Limb (tissue), 2 donors: ENCODE measurements around the gene SART1.
A peak's percentile ranks its signal among the peaks of the same experiment; 100 is the strongest.

Source experiments
- DNase-seq, 2 donors: peaks; one replicate each; pipeline ENCODE4 v3.0.0-alpha.2; 2016; ENCODE audit errors: extremely low spot score in 2 of 2

SART1 gene

GRCh38 chr11:65965986-65966762, 4.6 kb downstream of the SART1 start:
- no peak for DNase-seq

DNA sequence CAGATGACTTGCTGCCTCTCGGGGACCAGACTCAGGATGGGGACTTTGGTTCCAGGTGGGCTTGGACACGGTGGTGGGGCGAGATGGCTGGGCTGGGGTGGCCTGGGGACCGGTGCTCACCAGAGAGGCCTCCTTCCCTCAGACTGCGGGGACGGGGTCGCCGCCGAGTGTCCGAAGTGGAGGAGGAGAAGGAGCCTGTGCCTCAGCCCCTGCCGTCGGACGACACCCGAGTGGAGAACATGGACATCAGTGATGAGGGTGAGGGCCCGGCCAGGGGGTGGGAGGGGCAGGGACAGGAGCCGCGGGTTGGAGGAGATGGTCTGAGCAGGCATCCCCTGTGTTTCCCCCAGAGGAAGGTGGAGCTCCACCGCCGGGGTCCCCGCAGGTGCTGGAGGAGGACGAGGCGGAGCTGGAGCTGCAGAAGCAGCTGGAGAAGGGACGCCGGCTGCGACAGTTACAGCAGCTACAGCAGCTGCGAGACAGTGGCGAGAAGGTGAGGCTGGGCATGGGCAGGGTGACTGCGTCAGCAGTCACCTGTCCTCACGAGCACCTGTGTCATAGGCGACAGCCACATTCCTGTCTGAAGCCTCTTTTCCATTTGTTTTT, 5.9 kb downstream of the SART1 start:
- no peak for DNase-seq

DNA sequence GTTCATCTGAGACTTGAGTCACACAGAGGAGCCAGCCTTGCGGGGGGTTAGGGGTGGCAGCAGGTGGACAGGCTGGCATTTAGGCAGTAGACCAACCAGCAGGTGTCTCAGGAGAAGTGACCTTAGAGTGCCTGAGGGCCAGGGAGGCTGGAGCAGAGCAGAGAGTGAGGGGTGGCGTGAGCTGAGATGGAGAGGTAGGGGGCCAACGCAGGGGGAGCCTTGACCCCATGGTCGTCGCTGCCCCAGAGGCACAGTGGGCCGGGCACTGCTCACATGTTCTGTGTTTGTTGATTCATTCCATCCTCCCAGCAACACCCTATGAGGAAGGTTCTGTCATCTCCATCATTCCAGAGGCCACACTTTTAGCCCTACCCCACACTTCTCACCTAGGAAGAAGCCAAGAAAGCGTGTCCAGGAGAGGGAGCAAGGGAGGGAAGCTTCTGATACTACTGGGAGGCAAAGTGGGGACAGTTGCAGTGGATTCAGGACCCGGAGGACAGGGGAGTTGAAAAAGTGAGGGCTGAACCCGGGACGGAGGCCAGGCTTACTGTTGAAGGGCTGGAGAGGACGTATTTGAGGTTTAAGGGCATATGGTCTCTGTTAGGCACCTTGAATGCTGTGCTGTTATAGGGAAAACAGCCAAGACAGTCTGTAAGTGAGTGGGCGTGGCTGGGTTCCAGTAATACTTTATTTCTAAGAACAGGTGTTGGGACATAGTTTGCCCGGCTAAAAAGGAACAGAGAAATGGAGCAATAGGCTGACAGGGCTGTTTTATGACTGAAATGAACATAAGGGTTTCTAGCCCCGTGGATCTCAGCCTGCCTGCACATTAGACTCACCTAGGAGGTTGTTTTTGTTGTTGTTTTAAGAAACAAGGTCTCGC, 7.3 kb downstream of the SART1 start:
- DNase-seq, result no peak

- no peak for DNase-seq
Observed at GRCh38 chr11:65972116-65972515, 10.6 kb downstream of the SART1 start.

DNA sequence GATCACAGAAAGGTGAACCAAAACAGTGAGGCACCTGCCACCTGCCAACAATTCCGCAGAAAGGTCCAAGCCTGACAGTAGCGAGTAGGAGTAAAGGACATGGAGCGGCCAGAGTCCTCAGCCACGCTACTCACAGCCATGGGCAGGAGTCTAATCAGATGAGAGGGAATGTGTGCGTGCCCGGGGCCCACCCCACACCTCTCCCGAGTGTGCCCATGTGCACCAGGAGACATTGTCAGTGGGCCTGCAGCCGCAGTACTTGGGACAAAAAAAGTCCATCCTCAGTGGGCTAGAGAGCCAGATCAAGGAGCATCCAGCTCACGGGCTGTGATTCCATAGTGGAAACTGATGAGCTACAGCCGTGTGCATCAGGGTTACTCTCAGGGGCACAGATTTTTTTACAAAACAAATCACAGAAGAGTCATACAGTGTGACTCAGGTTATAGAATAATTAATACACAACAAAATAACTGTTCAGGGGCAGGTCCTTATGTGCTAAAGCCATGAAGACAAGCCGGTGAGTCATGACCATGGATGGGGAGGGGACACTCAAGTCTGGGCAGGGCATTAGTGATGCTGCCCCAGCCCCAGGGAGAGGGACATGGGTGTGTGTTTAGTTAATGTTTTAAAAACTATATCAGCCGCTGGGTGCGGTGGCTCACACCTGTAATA, 12.0 kb downstream of the SART1 start:
- no peak for DNase-seq

GRCh38 chr11:65975771-65976170, 14.2 kb downstream of the SART1 start:
- no peak for DNase-seq

- DNase-seq, result no peak
Observed at GRCh38 chr11:65976216-65977176, 15.0 kb downstream of the SART1 start.

DNA sequence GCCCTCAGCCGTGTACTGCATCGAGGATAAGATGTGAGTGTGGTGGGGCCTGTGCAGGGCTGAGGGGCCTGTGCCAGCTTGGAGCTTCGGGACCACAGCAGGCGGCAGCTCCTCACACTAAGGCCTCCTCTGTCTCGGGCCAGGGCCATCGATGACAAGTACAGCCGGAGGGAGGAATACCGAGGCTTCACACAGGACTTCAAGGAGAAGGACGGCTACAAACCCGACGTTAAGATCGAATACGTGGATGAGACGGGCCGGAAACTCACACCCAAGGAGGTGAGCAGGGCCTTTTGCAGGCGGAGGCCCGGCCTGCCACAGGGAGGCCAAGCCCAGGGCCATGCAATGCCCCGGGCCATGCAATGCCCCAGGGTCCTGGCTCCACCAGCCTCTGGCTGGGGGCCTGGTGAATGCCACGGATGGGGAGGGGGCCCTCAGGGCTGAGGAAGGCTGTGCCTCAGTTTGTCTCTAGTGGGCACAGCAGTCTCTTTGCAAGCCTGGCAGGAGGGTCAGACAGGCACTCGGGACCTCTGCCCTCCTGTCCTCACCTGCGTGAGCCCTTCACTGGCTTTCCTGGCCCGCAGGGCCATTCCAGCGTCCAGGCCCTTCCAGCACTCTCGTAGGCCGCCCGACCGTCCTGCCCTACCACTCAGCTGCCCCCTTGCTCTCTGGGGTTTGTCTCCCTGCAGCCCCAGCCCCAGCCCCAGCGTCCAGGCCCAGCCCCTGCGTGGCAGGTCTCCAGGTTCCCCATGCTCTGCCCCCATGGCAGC, 16.3 kb downstream of the SART1 start:
- no peak for DNase-seq

DNA sequence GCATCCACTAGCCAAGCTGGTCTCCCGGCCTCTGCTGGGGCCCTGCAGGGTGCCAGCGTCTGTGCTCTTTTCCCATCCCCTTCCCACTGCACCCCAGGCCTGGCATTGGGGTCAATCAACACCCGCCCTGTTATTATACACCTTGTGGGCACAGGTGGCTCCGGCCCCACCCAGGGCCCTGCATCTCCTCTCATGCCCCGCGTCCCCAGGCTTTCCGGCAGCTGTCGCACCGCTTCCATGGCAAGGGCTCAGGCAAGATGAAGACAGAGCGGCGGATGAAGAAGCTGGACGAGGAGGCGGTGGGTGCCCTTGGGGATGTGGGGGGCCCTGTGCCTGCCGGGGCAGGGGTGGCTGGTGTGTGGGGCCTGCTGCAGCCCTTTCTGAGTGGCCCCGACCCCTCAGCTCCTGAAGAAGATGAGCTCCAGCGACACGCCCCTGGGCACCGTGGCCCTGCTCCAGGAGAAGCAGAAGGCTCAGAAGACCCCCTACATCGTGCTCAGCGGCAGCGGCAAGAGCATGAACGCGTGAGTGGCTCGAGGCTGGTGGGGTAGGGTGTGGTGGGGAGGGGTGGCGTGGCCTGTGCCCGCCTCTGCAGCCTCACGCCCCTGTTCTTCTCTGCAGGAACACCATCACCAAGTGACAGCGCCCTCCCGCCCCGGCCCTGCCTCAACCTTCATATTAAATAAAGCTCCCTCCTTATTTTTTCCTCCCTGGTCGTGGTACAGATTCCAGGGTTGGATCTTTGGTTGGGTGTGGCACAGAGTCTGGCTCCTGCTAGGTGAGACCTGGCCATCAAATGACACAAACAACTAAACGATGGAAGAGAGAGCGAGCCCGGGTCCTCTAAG, 17.1 kb downstream of the SART1 start:
- no peak for DNase-seq

- DNase-seq, result no peak
Observed at GRCh38 chr11:65979261-65979759, 17.8 kb downstream of the SART1 start.

DNA sequence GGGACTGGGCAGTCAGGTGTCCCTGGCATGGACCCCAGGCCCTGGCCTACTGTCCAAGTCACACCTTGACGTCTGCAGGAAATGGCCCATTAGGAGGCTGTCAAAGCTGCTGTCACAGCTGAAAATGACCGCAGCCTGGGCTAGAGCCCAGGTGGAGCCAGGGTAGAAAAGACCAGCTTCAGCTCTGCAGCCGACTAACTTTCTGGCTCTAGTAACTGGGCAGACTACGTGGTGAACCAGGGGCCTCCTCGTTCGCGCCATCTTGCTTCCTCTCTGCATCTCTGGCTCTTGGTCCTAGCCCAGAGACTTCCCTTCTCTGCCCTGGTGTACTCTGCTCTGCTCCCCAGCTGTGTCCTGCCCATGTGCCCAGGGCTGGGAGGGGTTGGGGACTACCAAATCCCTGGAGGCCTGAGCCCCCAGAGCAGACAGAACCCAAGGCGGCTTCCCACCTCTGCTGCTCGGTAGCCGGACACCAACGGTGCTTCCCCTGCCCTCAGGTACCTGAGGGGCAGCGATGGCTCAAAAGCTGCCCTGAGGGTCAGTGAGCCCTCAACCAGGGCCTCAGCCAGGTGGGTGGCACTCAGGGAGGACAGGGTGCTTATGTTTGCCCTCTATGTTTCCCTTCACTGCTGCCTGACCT, 19.7 kb downstream of the SART1 start:
- DNase-seq, result no peak

DNA sequence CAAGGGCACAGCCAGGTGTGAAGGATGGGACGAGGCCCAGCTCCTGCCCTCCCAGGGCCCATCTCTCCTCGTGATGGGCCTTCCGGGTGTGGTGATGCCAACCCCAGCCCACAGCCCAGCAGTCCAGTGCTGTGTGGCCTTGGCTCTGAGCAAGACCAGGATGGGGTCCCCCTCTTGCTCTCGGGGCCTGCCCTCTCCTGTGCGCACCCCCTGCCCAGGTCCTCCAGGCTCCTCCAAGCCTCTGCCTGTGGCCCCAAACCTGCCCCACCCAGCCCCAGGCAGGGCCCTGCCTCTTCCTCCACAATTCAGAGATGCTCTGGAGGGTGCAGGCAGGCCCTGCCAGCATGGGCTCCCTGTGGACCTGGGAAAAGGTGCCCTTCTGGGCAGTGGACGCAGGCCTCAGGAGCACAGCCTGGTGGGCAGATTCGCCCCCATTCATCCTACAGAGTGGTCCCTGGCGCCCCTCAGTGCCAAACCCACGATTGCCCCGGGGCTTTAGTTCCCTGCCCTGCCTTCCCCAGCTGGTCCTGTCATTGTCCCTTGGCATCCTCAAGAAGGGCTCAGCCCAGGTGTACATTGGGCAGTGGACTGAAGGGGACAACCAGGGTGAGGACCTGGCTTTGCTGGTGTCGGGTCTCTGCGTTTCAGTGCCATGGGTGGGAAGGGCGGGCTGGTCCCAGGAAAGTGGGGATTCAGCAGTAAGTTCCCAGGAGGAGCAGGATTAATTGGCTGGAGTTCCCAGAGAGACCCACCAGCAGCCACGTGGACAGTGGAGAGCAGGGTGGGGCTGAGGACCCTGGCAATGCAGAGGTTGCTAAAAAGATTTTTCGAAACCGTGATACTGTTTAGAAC, 20.7 kb downstream of the SART1 start:
- DNase-seq, result no peak

DNA sequence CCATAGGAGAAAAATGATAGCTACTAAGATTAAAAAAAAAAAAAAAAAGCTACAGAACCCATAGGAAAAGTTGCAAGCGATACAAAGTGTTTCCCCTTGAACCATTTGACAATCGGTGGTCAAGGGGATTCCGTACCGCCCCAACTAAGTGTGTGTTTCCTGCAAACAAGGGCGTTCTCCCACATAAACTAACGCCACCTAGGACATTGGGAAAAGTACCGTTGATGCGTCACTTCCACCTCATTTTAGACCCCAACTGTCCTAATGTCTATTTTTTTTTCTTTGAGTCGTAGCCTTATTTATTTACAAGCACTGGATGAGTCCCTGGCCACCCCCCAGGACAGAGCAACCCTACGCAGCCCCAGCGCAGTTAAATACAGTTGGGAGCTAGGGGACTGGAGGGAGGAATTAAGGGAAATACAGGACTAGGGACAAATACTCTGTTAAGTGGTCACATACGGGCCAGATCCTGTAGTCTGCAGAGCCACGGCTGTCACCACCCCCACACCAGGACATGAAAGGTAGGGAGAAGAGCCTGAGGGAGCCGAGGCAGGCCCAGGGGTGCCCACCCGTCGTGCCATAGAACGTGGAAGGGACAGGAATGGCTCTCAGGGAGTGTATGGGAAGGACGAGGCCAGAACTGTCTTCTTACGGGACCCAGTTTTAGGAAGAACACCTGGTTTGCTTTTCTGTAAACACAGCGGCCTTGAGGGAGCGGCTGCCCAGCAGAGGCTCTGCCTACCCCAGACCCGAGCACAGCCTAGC, 21.5 kb downstream of the SART1 start:
- DNase-seq, result no peak

GRCh38 chr11:65983589-65983987, 22.1 kb downstream of the SART1 start:
- no peak for DNase-seq

DNA sequence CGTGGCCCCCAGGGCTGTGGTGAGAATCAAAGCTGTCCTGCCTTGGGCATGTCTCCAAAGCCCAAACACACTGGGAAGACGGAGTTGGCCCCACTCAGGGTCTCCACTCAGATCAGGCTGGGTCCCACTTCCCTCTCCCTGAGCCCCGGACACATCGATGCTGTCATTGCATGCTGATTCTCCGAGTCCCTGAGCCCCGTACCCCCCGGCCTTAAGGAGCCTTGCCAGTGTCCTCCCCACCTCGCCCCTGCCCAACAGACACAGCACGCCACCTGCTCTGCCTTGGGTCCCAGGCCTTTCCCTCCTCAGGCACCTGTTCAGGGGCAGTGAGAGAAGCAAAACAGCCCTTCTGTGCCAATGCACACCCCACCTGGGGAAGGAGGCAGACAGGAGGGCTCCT, 25.8 kb downstream of the SART1 start:
- no peak for DNase-seq

DNA sequence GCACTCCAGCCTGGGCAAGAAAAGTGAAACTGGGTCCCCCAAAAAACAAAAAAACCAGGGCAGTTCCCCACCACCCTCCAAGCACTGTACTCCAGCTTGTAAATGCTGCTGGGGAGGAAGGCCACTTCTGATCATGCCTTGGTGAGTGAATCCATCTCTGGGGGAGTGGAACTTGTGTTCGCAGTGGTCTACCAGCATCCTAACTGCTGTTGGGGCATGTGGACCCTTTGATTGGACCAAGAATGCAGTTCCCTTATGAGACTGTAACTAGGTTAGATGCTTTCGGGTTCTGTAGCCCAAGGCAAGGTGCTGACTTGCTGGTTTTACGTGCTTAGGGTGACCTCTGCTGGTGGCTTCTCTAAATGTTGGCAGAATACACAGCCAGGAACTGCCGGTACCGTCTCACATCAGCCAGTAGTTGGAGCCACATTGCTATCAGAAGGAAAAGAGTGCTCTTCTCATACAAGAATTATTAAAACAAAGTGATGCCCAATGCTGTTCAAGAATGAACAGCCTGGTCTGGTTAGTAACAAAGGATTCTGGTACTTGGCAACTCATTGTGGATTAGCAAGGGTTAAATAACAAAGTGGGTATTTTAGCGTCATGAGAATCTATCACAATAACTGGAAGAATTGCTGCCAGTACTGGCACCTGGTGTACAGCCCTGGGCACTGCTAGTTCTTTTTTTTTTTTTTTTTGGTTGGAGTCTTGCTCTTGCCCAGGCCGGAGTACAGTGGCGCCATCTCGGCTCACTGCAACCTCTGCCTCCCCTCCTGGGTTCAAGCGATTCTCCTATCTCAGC, 27.5 kb downstream of the SART1 start:
- DNase-seq, result peak; percentile 92 to 94
